PC-3 (cell line): ENCODE measurements around the gene SDHAF3.

Experiments used
- EZH2 ChIP-seq: fragments of 300-600 bp; sonication (generic); IDR thresholded peaks from one replicate; pipeline ENCODE4 v1.6.1; 2017; ENCODE audit warnings: antibody characterized with exemption, mild to moderate bottlenecking, low read length; ENCODE audit not compliant: unreplicated experiment
- EZH2phosphoT487 ChIP-seq: fragments of 300-600 bp; sonication (generic); IDR thresholded peaks from 2 replicates; pipeline ENCODE4 v1.6.1; 2018; ENCODE audit warnings: mild to moderate bottlenecking, antibody characterized with exemption, low read length, borderline replicate concordance
- TF ChIP-seq, protein P1 (sequence below): fragments of 300-600 bp; sonication (generic); conservative IDR thresholded peaks from 2 replicates; pipeline ENCODE4 v1.5.1; 2017; ENCODE audit warnings: antibody characterized with exemption, low read depth, mild to moderate bottlenecking, low read length

DNA sequence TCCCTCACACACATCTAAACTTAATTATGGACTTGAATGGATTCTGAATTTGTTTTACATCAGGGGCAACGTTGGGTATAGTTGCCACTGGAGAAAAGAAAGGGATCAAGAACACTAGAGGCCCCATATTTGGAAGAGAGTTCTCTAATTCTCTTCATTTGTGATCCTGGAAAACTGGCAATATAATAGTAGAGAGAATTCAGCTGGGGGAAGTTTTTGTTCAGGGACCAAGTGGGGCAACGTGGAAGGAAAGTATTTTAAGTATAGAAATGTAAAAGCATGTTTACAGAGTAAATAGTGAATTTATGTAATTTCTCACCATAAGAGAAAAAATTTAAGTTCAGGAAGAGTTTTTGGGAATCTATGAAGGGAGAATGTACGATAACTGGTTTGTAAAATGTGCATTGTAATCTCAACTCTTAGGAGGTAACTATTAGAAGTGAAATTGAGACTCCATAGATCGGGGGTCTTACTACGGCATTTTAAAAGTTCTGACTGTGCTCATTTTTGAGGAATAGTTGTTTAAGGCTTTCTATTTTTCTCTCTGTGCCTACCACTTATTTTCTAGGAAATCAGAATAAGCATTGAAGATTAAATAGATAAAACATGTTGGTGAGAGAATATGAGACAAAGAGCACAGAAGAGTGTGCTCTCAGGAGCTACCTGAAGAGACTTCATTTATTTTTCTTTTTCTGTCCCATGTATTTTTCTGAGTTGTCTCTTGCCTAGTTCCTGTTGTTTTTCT lies 3.4 kb downstream of the SDHAF3 start:
- TF ChIP-seq, protein P1, sequence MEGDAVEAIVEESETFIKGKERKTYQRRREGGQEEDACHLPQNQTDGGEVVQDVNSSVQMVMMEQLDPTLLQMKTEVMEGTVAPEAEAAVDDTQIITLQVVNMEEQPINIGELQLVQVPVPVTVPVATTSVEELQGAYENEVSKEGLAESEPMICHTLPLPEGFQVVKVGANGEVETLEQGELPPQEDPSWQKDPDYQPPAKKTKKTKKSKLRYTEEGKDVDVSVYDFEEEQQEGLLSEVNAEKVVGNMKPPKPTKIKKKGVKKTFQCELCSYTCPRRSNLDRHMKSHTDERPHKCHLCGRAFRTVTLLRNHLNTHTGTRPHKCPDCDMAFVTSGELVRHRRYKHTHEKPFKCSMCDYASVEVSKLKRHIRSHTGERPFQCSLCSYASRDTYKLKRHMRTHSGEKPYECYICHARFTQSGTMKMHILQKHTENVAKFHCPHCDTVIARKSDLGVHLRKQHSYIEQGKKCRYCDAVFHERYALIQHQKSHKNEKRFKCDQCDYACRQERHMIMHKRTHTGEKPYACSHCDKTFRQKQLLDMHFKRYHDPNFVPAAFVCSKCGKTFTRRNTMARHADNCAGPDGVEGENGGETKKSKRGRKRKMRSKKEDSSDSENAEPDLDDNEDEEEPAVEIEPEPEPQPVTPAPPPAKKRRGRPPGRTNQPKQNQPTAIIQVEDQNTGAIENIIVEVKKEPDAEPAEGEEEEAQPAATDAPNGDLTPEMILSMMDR: no peak
- TF ChIP-seq EZH2: no peak
- TF ChIP-seq EZH2phosphoT487: no peak
